Islet precursor cell (in vitro differentiated cells): ENCODE measurements around the gene CSNK1E.

Experiments
- DNase-seq: peaks from one replicate; pipeline ENCODE4 v3.0.0-alpha.2; 2018

Gene CSNK1E

GRCh38 chr22:38305471-38306448 lies 11.5 kb downstream of the CSNK1E start:
- DNase-seq = no peak

DNA sequence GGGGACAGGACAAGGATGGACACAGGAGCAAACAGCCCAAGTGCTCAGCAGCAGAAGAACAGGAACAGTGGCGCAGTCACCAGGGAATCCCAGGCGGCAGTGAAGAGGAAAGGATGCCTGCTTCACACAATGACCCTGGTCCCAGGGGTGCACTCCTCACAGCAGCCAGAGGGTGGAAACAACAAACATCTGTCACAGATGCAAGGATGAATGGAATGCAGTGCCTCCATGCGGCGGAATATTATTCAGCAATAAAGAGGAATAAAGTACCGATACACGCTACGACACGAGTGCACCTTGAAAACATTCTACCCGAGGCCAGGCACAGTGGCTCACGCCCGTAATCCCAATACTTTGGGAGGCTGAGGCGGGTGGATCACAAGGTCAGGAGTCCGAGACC lies 12.7 kb downstream of the CSNK1E start:
- DNase-seq = no peak

DNA sequence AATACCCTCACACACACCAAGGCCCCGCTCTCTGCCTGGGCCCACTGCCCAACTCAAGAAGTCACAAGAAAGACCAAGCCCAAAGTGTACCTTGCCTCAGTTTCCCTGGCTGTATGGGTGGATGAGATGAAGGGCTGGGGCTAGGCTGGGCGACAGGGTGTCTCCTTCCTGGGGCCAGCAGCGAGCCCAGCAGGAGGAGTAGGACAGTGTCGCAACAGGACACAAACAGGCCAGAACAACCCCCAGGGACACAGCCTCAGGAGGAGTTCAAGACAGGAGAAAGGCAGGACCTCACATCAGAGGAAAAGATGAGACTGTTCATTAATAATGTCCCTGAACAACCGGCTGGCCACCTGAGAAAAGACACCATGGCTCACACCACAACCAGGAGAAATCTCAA lies 13.3 kb downstream of the CSNK1E start:
- no peak for DNase-seq

DNA sequence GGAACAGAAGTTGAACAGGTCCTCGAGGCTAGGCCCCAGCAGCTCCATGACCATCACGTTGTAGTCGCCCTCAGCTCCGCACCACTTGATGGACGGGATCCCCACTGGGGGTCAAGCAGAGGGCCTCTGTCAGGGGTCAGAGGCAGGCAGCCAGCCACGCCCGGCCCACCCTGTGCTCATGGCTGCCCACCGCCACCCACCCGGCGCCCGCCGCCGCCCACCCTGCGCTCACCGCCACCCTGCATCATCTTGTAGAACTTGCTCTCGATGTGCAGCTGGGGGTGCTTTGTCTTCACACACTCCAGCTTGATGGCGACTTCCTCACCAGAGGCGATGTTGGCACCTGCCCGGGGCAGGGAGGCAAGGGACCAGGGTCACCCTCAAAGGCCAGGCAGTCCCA lies 14.3 kb downstream of the CSNK1E start:
- no peak for DNase-seq

DNA sequence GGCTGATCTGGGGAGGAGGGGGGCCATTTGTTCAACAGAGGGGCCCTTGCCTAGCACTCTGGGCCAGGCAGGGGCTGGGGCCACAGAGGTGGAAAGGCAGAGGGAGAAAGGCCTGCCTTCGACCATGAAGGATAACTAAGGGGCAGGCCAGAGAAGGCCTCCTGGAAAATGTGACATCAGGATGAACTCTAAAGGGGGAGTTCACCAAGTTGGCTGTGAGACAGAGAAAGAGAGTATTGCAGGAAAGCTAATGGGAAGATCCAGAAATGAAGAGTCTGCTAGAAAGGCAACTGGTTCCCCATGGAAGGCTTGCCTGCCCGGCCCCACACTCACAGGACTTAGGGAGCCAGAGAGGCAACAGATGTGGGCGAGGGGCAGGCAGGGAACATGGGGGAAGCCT lies 16.3 kb downstream of the CSNK1E start:
- no peak for DNase-seq

GRCh38 chr22:38300197-38300945 lies 16.9 kb downstream of the CSNK1E start:
- no peak for DNase-seq

GRCh38 chr22:38299770-38300102 lies 17.5 kb downstream of the CSNK1E start:
- no peak for DNase-seq

DNA sequence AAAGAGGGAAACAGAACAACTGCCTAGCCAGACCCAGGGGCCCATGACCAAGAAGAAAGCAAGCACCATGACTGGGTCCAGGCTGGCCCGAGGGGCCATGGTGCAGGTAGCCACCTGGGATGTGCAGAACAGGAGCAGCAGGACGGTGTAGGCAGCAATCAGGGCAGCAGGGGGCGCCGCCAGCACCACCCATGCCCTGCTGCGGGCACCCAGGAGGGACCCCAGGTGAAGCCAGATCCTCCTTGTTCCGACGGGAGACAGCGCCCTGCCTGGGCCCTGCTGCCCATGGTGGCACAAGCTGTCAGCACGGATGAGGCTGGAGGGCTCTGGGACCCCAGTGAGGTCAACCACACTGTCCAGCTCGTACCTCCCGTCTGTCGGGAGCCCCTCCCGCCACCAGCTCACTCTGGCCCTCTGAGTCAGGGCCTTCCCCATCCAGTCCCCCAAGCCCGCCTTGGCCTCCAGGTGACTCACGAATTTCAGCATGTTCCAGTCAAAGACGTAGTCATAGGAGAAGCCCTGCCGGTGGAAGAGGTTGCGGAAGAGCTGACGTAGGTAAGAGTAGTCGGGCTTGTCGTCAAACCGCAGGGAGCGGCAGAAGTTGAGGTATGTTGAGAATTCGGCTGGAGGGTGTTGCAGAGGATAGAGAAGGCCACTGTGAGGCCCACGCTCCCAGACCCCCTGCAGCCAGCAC lies 18.8 kb downstream of the CSNK1E start:
- peak; percentile 98 for DNase-seq

- DNase-seq = no peak
Observed at GRCh38 chr22:38296372-38296771, 20.9 kb downstream of the CSNK1E start.

DNA sequence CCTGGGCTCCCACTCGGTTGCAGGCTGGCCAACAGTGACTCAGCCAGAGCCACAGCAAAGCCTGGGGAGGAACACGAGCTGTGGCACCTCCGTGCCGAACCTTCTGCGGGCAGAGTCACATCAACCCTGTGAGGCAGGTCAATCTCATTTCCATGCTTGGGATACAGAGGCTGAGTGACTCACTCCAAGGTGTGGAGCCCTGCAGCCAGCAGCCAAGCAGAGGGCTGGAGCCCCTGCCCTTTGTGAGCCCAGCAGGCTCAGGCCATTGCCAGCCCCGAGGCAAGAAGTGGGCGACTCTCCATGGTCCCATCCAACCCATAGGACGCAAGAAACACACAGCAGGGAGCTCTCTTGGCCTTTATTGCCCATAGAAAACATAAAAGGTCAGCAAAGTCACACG lies 21.4 kb downstream of the CSNK1E start:
- no peak for DNase-seq

- DNase-seq = no peak
Observed at GRCh38 chr22:38295339-38295738, 21.9 kb downstream of the CSNK1E start.

- no peak for DNase-seq
Observed at GRCh38 chr22:38294193-38294592, 23.0 kb downstream of the CSNK1E start.

- DNase-seq = no peak
Observed at GRCh38 chr22:38292694-38293093, 24.5 kb downstream of the CSNK1E start.

GRCh38 chr22:38291201-38291777 lies 25.9 kb downstream of the CSNK1E start:
- DNase-seq = no peak

- no peak for DNase-seq
Observed at GRCh38 chr22:38290347-38290746, 26.9 kb downstream of the CSNK1E start.

- DNase-seq = no peak
Observed at GRCh38 chr22:38289583-38290082, 27.6 kb downstream of the CSNK1E start.

GRCh38 chr22:38286915-38287669 lies 30.1 kb downstream of the CSNK1E start:
- peak; percentile 71 for DNase-seq

- DNase-seq = no peak
Observed at GRCh38 chr22:38285018-38285417, 32.2 kb downstream of the CSNK1E start.

DNA sequence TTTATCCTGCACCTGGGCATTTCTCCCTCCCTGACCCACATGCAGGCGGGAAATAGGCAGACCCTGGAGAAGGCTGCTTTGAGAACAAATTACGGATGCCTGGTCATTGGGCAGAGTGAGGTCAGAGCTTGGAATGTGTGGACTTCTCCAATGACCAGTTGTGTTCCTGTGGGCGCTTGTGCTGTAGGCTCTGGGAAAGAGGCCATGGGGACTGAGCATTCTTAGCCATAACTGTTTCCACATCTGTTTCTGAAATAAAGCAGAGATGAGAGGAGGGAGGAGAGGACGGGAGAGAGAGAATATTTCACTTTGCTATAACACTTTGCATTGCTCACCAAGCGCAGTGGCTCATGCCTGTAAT lies 33.2 kb downstream of the CSNK1E start:
- peak; percentile 91 for DNase-seq

GRCh38 chr22:38282397-38282796 lies 34.8 kb downstream of the CSNK1E start:
- DNase-seq = peak; percentile 66

DNA sequence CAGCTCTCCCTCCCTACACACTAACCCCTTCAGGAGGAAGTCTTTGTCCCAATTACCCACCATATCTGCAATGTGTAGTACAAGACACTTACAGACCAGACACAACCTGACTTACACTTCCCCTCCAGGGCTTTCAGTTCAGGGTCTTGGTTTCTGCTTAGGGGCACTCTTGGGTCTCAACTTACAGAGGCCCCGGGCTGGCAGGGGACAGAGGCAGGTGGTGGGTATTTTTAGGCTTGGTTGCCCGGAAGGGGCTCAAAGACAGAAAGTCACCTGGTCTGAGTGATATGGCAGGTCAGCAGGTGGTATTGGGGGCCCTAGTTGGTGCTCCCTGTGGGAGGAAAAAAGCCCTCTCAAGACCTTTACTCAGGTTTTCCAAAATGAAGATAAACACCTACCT lies 41.1 kb downstream of the CSNK1E start:
- DNase-seq = no peak

GRCh38 chr22:38273135-38273826 lies 44.0 kb downstream of the CSNK1E start:
- DNase-seq = no peak
